ENCODE measurements around the gene KRT15. TPM values are rescaled to one million over a fixed set of nuclear protein-coding genes. Genes with fewer than 3 reads are reported as not detected.

KRT15 gene
- total RNA-seq, 1 donor from 2014 or later = not detected

DNA sequence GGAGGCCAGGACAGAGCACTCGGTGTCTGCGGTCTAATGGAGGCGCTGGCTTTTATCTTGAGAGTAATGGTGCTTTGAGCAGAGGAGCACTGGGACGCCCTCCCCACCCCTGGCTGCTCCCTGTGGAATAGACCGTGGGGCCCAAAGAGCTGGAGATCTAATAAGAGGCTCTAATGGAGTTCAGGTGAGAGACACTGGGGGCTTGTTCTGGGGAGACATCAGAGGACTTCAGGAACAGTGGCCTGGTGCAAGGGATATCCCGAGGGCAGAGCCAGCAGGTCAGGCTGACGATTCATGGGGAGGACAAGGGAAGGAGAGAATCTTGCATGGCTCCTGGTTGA is 18.9 kb upstream of the KRT15 start:
- Histone ChIP-seq H3K4me1 (ENCODE audit: control insufficient read depth in 3 of 3, insufficient read depth in 3 of 3, low read length in 3 of 3) (no peaks in the 10 kb centered on the region), H3K9me3 (ENCODE audit: control insufficient read depth in 3 of 3, low read length in 3 of 3) (no peaks in the 10 kb centered on the region), H3K9ac (ENCODE audit: low read depth in 1 of 3, low read length in 3 of 3) (no peak overlapping the region), H3K27ac (ENCODE audit: low read depth, low read length) (no peak overlapping the region), H3K4me3 (ENCODE audit: low read length in 3 of 3) (no peak overlapping the region), H3K27me3 (ENCODE audit: control insufficient read depth in 3 of 3, insufficient read depth in 3 of 3, low read length in 3 of 3) (peaks cover 0 to 30% (median 29%) of the 10 kb centered on the region in 3 donors), H3K36me3 (ENCODE audit: control insufficient read depth in 3 of 3, insufficient read depth in 3 of 3, low read length in 3 of 3) (no peaks in the 10 kb centered on the region)

DNA sequence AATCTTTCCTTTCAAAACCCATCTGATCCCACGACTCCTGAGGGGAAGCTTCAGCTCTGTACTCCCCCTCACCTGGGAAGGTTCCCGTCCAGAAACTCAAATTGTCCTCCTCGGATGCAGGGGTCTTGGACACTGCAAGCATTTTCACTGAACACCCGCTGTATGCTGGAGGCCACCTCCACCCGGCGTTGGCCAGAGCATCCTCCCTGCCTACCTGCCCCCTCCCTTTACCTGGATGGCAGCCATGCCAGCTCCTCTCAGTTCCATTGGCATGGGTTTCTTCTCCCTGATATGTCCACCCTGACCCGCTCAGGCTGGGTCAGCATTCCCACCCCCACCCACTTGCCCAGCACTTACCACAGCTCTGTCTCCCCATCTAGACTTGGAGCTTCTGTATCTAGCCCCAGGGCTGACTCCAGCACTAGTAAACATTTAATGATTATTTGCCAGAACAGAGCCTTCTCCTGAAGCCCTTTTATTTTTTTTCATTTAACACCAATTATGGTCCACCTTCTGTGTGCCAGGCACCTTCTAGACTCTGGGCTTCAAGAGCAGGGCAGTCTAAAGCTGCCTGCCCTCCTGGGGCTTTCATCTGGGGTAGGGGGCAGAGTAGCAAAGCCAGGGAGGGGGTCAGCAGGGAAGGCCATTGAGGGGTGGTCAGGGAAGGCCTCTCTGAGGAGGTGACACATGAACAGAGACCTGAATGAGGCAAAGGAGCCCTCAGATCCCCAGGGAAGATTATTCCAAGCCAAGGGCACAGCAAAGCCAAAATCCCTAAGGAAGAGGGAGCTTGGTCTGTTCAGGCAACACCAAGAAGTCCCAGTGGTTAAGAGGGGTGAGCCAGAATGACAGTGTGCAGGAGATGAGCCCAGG is 18.3 kb upstream of the KRT15 start:
- Histone ChIP-seq H3K4me3 (ENCODE audit: low read length in 3 of 3) (no peak overlapping the region), H3K27me3 (ENCODE audit: control insufficient read depth in 3 of 3, insufficient read depth in 3 of 3, low read length in 3 of 3) (peaks cover 0 to 36% (median 32%) of the 10 kb centered on the region in 3 donors), H3K9ac (ENCODE audit: low read depth in 1 of 3, low read length in 3 of 3) (no peak overlapping the region), H3K9me3 (ENCODE audit: control insufficient read depth in 3 of 3, low read length in 3 of 3) (no peaks in the 10 kb centered on the region), H3K4me1 (ENCODE audit: control insufficient read depth in 3 of 3, insufficient read depth in 3 of 3, low read length in 3 of 3) (no peaks in the 10 kb centered on the region), H3K36me3 (ENCODE audit: control insufficient read depth in 3 of 3, insufficient read depth in 3 of 3, low read length in 3 of 3) (no peaks in the 10 kb centered on the region), H3K27ac (ENCODE audit: low read depth, low read length) (no peak overlapping the region)

DNA sequence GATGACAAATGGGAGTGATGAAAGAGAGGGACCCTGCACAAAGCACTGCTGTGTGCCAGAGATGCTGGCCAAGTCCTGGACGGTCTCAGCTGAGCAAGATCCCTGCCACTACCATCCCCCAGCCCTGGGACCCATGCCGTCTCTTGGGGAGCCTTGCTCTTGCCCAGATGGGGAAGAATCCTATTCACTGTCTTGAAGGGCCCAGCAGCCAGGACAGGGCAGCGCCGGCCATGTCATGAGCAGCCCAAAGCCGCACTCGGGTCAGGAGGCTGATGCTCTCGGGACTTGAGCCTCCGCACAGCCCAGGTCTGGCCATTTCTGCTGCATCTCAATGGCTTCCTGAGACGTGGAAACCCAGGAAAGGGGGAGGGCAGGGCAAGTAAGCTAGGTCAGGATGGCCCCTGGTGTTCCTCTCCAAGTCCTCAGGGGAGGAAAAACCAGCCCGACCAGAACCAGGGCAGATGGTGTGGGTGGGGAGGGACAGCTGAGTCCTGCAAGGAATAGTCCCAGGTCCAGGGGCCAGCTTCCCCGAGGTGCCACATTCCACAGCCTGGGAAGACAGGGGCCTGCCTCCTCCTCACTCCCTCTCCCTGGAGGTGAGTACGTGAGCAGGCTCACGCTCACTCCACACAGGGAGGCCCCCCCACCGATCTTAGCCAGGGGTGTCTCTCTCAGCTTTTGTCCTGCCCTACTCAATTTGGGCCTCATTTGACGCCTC is 17.2 kb upstream of the KRT15 start:
- H3K9ac ChIP-seq (ENCODE audit: low read depth in 1 of 3, low read length in 3 of 3) = no peak overlapping the region
- no peaks in the 10 kb centered on the region for H3K4me1 ChIP-seq (ENCODE audit: control insufficient read depth in 3 of 3, insufficient read depth in 3 of 3, low read length in 3 of 3)
- no peaks in the 10 kb centered on the region for H3K9me3 ChIP-seq (ENCODE audit: control insufficient read depth in 3 of 3, low read length in 3 of 3)
- peaks cover 2 to 42% (median 35%) of the 10 kb centered on the region in 3 donors for H3K27me3 ChIP-seq (ENCODE audit: control insufficient read depth in 3 of 3, insufficient read depth in 3 of 3, low read length in 3 of 3)
- no peak overlapping the region for H3K27ac ChIP-seq (ENCODE audit: low read depth, low read length)
- H3K36me3 ChIP-seq (ENCODE audit: control insufficient read depth in 3 of 3, insufficient read depth in 3 of 3, low read length in 3 of 3) = no peaks in the 10 kb centered on the region
- H3K4me3 ChIP-seq (ENCODE audit: low read length in 3 of 3) = no peak overlapping the region

DNA sequence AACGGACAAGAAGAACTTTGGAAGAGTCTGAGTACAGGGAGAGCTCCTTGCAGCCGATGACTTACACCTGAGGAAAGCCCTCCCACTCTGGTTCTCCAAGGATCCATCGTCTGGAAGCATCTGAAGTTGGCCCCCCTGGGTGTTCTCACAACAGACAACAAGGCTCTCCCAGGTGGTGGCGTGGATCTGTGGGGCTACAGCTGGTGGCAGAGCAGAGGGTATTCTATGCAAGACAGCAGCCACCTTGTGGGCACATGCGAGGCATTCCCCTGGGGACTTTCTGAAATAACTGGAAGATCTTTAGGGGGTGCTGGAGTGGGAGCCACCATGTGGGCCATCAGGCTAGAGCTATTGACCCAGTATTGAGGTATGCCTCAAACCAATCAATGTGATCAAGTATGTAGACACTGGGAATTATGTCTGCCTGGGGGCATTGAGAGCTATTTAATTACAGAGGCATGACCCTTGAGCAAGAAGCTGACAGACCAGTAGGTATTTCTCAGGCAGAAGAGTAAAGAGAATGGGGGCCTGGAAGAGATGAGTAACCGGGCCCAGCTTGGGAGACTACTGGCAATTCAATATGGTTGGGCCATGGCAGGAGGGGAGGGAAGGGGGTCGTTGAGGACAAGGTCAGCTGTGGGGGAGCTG is 16.3 kb upstream of the KRT15 start:
- peaks cover 11 to 49% (median 44%) of the 10 kb centered on the region in 3 donors for H3K27me3 ChIP-seq (ENCODE audit: control insufficient read depth in 3 of 3, insufficient read depth in 3 of 3, low read length in 3 of 3)
- no peak overlapping the region for H3K27ac ChIP-seq (ENCODE audit: low read depth, low read length)
- no peak overlapping the region for H3K9ac ChIP-seq (ENCODE audit: low read depth in 1 of 3, low read length in 3 of 3)
- no peaks in the 10 kb centered on the region for H3K4me1 ChIP-seq (ENCODE audit: control insufficient read depth in 3 of 3, insufficient read depth in 3 of 3, low read length in 3 of 3)
- H3K4me3 ChIP-seq (ENCODE audit: low read length in 3 of 3) = no peak overlapping the region
- no peaks in the 10 kb centered on the region for H3K36me3 ChIP-seq (ENCODE audit: control insufficient read depth in 3 of 3, insufficient read depth in 3 of 3, low read length in 3 of 3)
- no peaks in the 10 kb centered on the region for H3K9me3 ChIP-seq (ENCODE audit: control insufficient read depth in 3 of 3, low read length in 3 of 3)

DNA sequence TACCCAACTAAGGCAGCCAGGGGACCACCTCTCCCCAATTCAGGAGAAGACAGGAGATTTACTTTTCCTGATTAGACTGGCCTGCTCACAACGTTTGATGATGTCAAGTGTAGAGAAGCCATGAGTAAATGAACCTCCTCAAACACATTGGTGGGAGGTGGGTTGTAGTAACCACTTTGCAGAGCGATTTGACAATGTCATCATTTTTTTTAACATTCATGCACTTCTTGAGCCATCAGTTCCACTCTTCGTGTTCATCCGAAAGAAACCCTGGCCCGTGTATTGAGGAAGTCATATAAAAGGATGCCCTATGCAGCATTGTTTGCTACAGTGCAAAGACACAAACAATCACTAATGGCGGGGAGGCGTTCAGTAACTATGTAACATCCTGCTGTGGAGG is 14.9 kb upstream of the KRT15 start:
- Histone ChIP-seq H3K36me3 (ENCODE audit: control insufficient read depth in 3 of 3, insufficient read depth in 3 of 3, low read length in 3 of 3) (no peaks in the 10 kb centered on the region), H3K27me3 (ENCODE audit: control insufficient read depth in 3 of 3, insufficient read depth in 3 of 3, low read length in 3 of 3) (peaks cover 22 to 61% (median 51%) of the 10 kb centered on the region in 3 donors), H3K4me1 (ENCODE audit: control insufficient read depth in 3 of 3, insufficient read depth in 3 of 3, low read length in 3 of 3) (no peaks in the 10 kb centered on the region)

DNA sequence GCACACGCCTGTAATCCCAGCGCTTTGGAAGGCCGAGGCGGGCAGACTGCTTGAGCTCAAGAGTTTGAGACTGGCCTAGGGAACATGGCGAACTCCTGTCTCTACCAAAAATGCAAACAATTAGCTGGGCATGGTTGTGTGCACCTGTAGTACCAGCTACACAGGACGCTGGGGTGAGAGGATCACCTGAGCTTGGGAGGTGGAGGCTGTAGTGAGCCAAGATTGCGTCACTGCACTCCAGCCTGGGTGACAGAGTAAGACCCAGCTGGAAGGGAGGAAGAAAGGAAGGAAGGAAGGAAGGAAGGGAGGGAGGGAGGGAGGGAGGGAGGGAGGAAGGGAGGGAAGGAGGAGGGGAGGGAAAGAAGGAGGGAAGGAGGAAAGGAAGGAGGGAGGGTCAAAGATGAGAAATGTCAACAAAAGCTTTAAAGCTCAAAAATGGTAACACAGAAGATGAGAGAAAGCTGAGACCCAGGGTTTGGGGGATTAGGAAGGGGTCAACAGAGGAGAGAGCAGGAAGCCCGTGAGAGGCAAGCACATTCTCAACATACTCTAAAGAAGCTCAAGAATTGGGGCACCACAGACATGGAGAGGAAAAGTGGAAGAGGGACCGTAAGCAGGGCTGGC is 14.4 kb upstream of the KRT15 start:
- peaks cover 27 to 65% (median 57%) of the 10 kb centered on the region in 3 donors for H3K27me3 ChIP-seq (ENCODE audit: control insufficient read depth in 3 of 3, insufficient read depth in 3 of 3, low read length in 3 of 3)
- no peak overlapping the region for H3K4me3 ChIP-seq (ENCODE audit: low read length in 3 of 3)
- H3K36me3 ChIP-seq (ENCODE audit: control insufficient read depth in 3 of 3, insufficient read depth in 3 of 3, low read length in 3 of 3) = no peaks in the 10 kb centered on the region
- H3K27ac ChIP-seq (ENCODE audit: low read depth, low read length) = no peak overlapping the region
- no peak overlapping the region for H3K9ac ChIP-seq (ENCODE audit: low read depth in 1 of 3, low read length in 3 of 3)
- H3K9me3 ChIP-seq (ENCODE audit: control insufficient read depth in 3 of 3, low read length in 3 of 3) = no peaks in the 10 kb centered on the region
- peaks cover 0 to 3% (median under 1%) of the 10 kb centered on the region in 3 donors for H3K4me1 ChIP-seq (ENCODE audit: control insufficient read depth in 3 of 3, insufficient read depth in 3 of 3, low read length in 3 of 3)

More for the DNA sequence above, 14.9 kb upstream of the KRT15 start:
- Histone ChIP-seq H3K9ac (ENCODE audit: low read depth in 1 of 3, low read length in 3 of 3) (no peak overlapping the region), H3K9me3 (ENCODE audit: control insufficient read depth in 3 of 3, low read length in 3 of 3) (no peaks in the 10 kb centered on the region), H3K4me3 (ENCODE audit: low read length in 3 of 3) (no peak overlapping the region), H3K27ac (ENCODE audit: low read depth, low read length) (no peak overlapping the region)

DNA sequence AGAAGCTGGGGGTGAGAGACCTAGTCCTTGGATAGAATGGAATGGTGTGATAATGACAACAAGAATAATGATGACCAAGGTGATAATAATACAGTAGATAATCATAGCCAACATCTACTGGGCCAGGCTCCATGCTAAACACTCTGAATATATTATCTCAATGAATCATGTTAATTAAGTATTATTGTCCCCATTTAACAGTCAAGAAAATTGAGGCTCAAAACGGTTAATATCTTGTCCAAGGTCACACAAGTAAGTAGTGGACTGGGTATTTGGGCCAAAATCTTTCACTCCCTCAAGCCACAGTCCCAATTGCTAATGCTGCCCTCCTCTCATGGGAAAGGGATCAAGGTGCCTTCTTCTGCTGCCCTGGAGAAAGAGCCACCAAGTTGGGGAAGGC is 13.3 kb upstream of the KRT15 start:
- H3K27ac ChIP-seq (ENCODE audit: low read depth, low read length) = no peak overlapping the region
- peaks cover 38 to 70% (median 62%) of the 10 kb centered on the region in 3 donors for H3K27me3 ChIP-seq (ENCODE audit: control insufficient read depth in 3 of 3, insufficient read depth in 3 of 3, low read length in 3 of 3)
- peaks cover 0 to 9% (median 6%) of the 10 kb centered on the region in 3 donors for H3K4me1 ChIP-seq (ENCODE audit: control insufficient read depth in 3 of 3, insufficient read depth in 3 of 3, low read length in 3 of 3)
- no peaks in the 10 kb centered on the region for H3K9me3 ChIP-seq (ENCODE audit: control insufficient read depth in 3 of 3, low read length in 3 of 3)
- H3K36me3 ChIP-seq (ENCODE audit: control insufficient read depth in 3 of 3, insufficient read depth in 3 of 3, low read length in 3 of 3) = no peaks in the 10 kb centered on the region
- no peak overlapping the region for H3K9ac ChIP-seq (ENCODE audit: low read depth in 1 of 3, low read length in 3 of 3)
- H3K4me3 ChIP-seq (ENCODE audit: low read length in 3 of 3) = no peak overlapping the region

DNA sequence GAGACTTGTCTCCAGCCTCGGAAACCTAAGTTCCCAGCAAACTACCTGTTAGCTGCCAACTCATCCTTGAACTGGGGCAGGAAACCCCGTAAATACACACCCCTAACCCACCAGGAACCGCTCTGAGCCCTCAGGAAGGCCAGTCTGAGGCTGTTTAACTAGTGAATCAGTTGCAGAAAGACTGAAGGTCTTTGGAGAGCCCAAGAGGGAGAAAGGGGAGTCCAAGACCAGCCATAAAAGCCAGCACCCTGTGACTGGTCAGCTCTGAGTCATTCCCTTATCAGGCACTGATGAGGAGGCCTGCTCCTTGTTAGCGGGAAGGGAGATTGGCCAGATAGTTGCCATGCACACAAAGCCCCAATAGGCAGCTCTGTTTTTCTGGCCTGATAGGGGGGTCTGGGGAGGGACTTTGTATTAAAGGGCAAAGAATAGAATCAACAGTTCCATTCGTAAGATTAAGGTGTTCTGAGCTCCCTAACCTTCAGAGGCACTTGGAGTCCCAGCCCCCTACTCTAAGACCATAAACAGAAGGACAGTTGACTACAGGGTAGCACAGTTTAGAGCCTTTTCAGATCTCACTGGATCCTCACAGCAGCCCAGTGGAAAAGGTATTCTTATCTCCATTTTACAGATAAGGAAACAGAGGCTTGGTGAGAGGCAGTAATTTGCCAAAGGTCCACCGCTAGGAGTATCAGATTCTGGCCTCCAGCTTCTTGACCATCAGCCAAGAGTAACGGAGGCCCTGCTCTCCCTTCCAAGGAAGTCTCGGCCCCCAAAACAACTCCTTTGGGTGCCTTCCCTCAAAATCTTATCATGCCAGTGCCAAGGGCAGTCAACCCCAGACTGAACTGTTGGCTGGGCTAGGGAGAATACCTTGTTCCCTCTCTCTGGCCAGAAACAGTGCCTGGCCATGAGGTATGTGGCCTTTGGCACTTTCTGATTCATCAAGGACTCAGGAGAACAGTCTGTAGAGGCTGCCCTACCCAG is 11.7 kb upstream of the KRT15 start:
- H3K4me1 ChIP-seq (ENCODE audit: control insufficient read depth in 3 of 3, insufficient read depth in 3 of 3, low read length in 3 of 3) = peaks cover 0 to 9% (median 6%) of the 10 kb centered on the region in 3 donors
- no peak overlapping the region for H3K4me3 ChIP-seq (ENCODE audit: low read length in 3 of 3)
- no peak overlapping the region for H3K27ac ChIP-seq (ENCODE audit: low read depth, low read length)
- peaks cover 46 to 60% (median 57%) of the 10 kb centered on the region in 3 donors for H3K27me3 ChIP-seq (ENCODE audit: control insufficient read depth in 3 of 3, insufficient read depth in 3 of 3, low read length in 3 of 3)
- no peaks in the 10 kb centered on the region for H3K9me3 ChIP-seq (ENCODE audit: control insufficient read depth in 3 of 3, low read length in 3 of 3)
- no peak overlapping the region for H3K9ac ChIP-seq (ENCODE audit: low read depth in 1 of 3, low read length in 3 of 3)
- H3K36me3 ChIP-seq (ENCODE audit: control insufficient read depth in 3 of 3, insufficient read depth in 3 of 3, low read length in 3 of 3) = no peaks in the 10 kb centered on the region

DNA sequence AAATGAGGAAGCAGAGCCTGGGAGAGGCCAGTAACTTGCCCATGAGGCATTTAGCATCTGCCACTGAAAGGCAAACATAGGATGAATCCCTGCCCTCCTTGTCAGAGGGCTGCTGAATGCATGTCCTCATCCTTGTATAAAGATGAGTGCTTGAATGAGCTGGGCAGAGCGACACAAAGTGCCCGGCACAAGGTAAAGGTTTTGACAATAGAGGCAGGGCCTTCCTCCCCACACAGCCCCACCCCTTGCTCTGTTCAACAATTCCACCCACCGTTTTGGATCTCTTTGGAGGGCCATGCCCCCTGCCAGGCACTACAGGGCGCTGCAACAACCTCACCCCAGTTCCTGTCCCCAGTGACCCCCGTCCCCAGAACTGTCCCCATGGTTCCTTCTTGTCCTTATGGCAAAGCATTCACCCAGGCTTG is 10.8 kb upstream of the KRT15 start:
- H3K27ac ChIP-seq (ENCODE audit: low read depth, low read length) = no peak overlapping the region
- H3K36me3 ChIP-seq (ENCODE audit: control insufficient read depth in 3 of 3, insufficient read depth in 3 of 3, low read length in 3 of 3) = no peaks in the 10 kb centered on the region
- H3K4me3 ChIP-seq (ENCODE audit: low read length in 3 of 3) = no peak overlapping the region
- H3K4me1 ChIP-seq (ENCODE audit: control insufficient read depth in 3 of 3, insufficient read depth in 3 of 3, low read length in 3 of 3) = peaks cover 0 to 9% (median 6%) of the 10 kb centered on the region in 3 donors
- no peak overlapping the region for H3K9ac ChIP-seq (ENCODE audit: low read depth in 1 of 3, low read length in 3 of 3)
- H3K27me3 ChIP-seq (ENCODE audit: control insufficient read depth in 3 of 3, insufficient read depth in 3 of 3, low read length in 3 of 3) = peaks cover 49 to 58% (median 49%) of the 10 kb centered on the region in 3 donors
- H3K9me3 ChIP-seq (ENCODE audit: control insufficient read depth in 3 of 3, low read length in 3 of 3) = no peaks in the 10 kb centered on the region

Measured in skeletal muscle tissue (tissue), 4 donors.